T-helper 2 cell (primary cell): ENCODE measurements around the gene GNAZ.

Source experiments
- DNase-seq, 5 experiments: peaks; one replicate each; pipeline versions ENCODE4 v3.0.0 to v3.0.0-alpha.2; 2012 to 2022

The GNAZ gene

GRCh38 chr22:23159291-23159630, 88.9 kb downstream of the GNAZ start:
- no peak for DNase-seq

DNA sequence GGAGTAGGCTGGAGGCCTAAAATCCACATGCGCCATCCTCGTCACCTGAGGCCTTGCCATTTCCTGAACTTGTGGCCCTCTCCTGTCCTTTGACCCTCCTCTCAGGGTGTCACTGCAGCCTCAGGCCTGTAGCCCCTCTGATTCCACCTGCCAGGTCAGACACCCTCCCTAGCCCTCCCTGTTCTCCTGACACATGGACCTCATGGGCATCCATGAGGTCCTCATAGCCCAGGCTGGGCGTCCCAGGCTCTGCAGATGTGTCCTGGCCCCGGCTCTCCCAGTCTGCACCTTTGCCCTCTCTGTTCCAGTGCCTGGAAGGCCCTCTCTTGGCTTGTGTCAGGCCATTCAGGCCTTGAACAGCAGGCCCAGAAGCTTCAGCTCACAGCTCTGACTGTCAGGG, 90.7 kb downstream of the GNAZ start:
- DNase-seq, result no peak

GRCh38 chr22:23161574-23161973, 91.3 kb downstream of the GNAZ start:
- no peak for DNase-seq

- DNase-seq, result no peak
These were observed 93.3 kb downstream of the GNAZ start for GRCh38 chr22:23163665-23164064.

DNA sequence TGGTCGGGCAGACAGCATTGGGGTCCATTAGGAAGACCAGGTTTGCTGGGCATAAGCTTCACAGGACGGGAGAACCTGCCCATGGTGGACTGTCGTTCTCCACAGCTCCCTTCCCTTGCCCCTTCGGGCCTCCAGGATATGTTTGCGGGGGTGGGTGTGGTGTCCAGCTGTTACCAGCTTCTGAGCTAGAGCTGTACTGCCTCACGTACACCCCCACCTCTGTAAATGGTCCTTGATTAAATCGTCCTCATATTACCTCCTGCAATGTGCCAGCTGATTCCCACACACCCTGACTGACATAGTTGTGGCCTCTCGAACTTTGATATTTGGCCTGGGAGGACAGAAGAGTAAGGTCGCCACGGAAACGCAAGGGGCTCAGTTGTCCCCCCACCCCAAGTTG, 93.8 kb downstream of the GNAZ start:
- DNase-seq, result no peak

DNA sequence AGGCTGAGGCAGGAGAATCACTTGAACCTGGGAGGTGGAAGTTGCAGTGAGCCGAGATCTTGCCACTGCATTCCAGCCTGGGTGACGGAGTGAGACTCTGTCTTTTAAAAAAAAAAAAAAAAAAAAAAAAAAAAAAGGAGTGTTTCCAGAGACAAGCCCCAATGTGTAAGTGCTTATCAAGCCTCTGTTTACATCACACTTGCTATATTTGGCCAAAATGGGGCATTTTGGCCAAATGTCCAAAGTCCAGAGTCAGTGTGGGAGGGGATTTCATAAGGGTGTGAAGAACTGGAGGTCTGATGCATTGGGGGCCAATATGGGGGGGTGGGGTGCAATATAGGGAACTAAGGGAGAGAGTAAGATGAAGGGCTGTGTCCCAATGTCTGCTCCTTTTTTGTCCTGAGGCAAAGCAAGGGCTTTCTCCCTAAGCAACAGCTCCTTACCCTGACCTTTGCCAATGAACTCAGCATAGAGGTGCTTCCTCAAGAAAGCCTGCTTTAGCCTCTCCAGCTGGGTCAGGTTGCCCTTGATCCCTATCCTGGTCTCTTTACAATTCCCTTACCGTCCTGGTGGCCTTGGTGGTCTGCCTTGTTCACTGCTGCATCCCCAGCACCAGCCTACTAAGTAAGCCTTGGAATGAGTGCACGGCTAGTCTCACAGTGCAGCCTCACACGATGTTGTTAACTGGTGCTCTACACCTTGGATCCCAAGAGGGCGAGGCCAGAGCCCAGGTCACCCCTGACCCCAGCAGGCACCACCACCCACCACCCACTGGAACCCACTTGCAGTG, 95.9 kb downstream of the GNAZ start:
- no peak for DNase-seq

DNA sequence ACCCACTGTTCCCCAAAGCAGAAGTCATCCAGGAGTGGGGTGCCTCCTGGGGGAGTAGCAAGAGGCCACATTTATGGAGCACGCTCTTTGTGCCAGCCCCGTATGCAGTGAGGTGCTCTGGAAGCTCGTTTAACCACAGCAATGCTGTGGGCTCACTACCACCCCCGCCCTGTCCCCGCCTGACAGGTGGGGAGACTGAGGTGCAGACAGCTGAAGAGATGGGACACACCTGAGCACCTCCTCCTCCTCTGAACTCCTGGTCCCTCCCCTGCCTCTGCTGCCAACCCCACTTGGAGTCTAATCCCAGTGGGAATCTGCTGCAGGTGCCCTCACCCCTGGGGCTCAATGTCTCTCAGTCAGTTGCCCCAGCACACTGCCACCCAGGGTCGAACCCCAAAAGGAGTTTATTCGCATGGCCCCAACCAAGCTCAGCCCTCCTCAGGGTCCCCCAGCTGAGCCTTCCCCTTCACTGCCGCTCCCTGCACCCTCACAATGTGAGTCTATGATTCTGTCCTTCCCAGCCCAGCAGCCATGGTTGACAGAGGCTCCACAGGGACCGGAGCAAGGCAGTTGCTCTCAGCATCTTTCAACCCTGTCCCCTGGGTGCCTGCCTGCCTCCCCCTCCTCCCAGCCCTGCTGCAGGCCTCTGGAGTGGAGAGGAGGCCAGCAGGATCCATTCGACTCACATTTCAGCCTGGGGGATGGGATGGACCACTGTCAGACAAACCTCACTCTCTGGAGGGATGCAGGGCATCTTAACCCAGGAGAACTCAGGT, 96.7 kb downstream of the GNAZ start:
- no peak for DNase-seq

- DNase-seq, result no peak
These were observed 98.2 kb downstream of the GNAZ start for GRCh38 chr22:23168391-23169042.

- no peak for DNase-seq
These were observed 98.7 kb downstream of the GNAZ start for GRCh38 chr22:23169043-23169406.
